HL-60 (cell line): ENCODE data around the gene DGKH.

Source experiments
- SPI1 ChIP-seq: IDR thresholded peaks from 2 replicates; pipeline ENCODE4 v1.6.1; 2012; ENCODE audit warnings: low read depth, mild to moderate bottlenecking, borderline replicate concordance
- TF ChIP-seq, protein P1 (sequence below): IDR thresholded peaks from one replicate; pipeline ENCODE4 v1.5.1; 2011; ENCODE audit warnings: low read length, control low read depth, inconsistent platforms; ENCODE audit not compliant: insufficient read depth

DNA sequence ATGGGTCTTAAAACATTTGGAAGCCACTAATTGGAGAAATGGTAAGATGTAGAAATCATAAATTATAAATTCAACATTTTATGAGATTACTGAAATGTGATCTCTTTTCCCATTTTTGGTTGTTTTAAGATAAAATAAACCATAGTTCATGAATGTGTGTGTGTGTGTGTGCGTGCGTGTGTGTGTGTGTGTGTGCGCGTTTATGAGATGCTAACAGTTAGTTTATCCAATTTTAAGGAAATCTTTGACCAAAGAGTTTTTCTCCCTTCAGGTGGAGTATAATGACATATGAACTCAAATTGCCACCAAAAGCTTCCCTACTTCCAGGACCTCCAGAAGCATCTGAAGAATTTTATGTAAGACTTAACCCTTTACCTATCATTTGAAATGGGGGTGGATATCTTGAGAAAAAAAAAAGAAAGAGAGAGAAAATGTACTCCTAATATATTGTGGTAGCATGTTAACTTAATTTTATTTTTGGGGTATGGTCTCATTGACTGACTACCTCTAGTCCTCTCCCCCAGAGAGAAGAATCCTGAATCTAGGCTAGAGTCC, 125.4 kb downstream of the DGKH start:
- TF ChIP-seq, protein P1, sequence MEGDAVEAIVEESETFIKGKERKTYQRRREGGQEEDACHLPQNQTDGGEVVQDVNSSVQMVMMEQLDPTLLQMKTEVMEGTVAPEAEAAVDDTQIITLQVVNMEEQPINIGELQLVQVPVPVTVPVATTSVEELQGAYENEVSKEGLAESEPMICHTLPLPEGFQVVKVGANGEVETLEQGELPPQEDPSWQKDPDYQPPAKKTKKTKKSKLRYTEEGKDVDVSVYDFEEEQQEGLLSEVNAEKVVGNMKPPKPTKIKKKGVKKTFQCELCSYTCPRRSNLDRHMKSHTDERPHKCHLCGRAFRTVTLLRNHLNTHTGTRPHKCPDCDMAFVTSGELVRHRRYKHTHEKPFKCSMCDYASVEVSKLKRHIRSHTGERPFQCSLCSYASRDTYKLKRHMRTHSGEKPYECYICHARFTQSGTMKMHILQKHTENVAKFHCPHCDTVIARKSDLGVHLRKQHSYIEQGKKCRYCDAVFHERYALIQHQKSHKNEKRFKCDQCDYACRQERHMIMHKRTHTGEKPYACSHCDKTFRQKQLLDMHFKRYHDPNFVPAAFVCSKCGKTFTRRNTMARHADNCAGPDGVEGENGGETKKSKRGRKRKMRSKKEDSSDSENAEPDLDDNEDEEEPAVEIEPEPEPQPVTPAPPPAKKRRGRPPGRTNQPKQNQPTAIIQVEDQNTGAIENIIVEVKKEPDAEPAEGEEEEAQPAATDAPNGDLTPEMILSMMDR: no peak
- TF ChIP-seq SPI1: no peak
